H1 (cell line): Measurements from ENCODE around the gene RARA. TPM values are rescaled to one million over a fixed set of nuclear protein-coding genes. Genes with fewer than 3 reads are reported as not detected.

Experiments
- CTCF ChIA-PET: fragments of 300-600 bp; sonication (Branson Sonifier 250); formaldehyde crosslinking; loops from one replicate; lab custom pipeline; 2021; ENCODE audit not compliant: partially characterized antibody; lab: Charles Lee
- POLR2A ChIA-PET: fragments of 300-600 bp; sonication (Branson Sonifier 250); formaldehyde crosslinking; loops from one replicate; lab custom pipeline; 2021; ENCODE audit warnings: inconsistent platforms; ENCODE audit not compliant: partially characterized antibody; lab: Charles Lee
- DNase-seq, 2 experiments: peaks; one replicate each; pipeline versions ENCODE4 v3.0.0 to v3.0.0-alpha.2; 2010 to 2022; ENCODE audit warnings: low spot score in 2 of 2, low read depth in 1 of 2, mixed read lengths in 1 of 2
- FAIRE-seq: peaks from 2 replicates; lab custom pipeline; 2011; peaks lifted over from hg19 to GRCh38; lab: Jason Lieb, UNC
- H2AFZ ChIP-seq: 2 replicates; pipeline ENCODE4 v1.8.1; 2012; ENCODE audit warnings: low read length, inconsistent platforms
- H2AK5ac ChIP-seq: 2 replicates; pipeline ENCODE4 v1.6.1; 2013; ENCODE audit warnings: low read depth, low read length
- H2BK120ac ChIP-seq: replicated peaks from 2 replicates; pipeline ENCODE3; 2013; ENCODE audit warnings: low read depth, low read length, inconsistent platforms
- H2BK12ac ChIP-seq: 2 replicates; pipeline ENCODE4 v1.6.1; 2013; ENCODE audit warnings: low read depth, low read length
- H2BK15ac ChIP-seq: 2 replicates; pipeline ENCODE4 v1.6.1; 2013; ENCODE audit warnings: low read length
- H2BK20ac ChIP-seq: 2 replicates; pipeline ENCODE4 v1.6.1; 2013; ENCODE audit warnings: low read length
- H2BK5ac ChIP-seq: 2 replicates; pipeline ENCODE4 v1.6.1; 2013; ENCODE audit warnings: low read depth, low read length
- H3K14ac ChIP-seq: 2 replicates; pipeline ENCODE4 v1.6.1; 2013; ENCODE audit warnings: inconsistent platforms; ENCODE audit not compliant: insufficient read length
- H3K18ac ChIP-seq: 2 replicates; pipeline ENCODE4 v1.6.1; 2013; ENCODE audit warnings: low read length; ENCODE audit errors: extremely low read depth
- H3K23ac ChIP-seq: 2 replicates; pipeline ENCODE4 v1.6.1; 2013; ENCODE audit warnings: inconsistent platforms; ENCODE audit not compliant: insufficient read length
- H3K23me2 ChIP-seq: 2 replicates; pipeline ENCODE4 v1.6.1; 2013; ENCODE audit warnings: low read depth, low read length
- H3K27ac ChIP-seq: 2 replicates; pipeline ENCODE4 v1.6.1; 2011; ENCODE audit warnings: low read depth, low read length, inconsistent platforms
- H3K27me3 ChIP-seq, 4 experiments: replicated peaks in 1 of 4; 1 replicate in 1 of 4; 2 replicates in 3 of 4; pipeline versions ENCODE4 v1.6.1 to v1.8.1; 2011 to 2013; ENCODE audit warnings: low read length in 3 of 4, mild to moderate bottlenecking in 3 of 4, inconsistent platforms in 2 of 4, mixed read lengths in 2 of 4, moderate library complexity in 1 of 4; ENCODE audit not compliant: control insufficient read depth in 3 of 4, insufficient read depth in 3 of 4; ENCODE audit errors: extremely low read depth in 1 of 4
- H3K36me3 ChIP-seq, 4 experiments: 2 replicates each; pipeline versions ENCODE4 v1.6.1 to v1.8.1; 2011 to 2013; ENCODE audit warnings: mild to moderate bottlenecking in 4 of 4, low read length in 3 of 4, moderate library complexity in 2 of 4, control low read depth in 1 of 4, inconsistent platforms in 1 of 4; ENCODE audit not compliant: insufficient read depth in 4 of 4, control insufficient read depth in 2 of 4
- H3K4ac ChIP-seq: replicated peaks from 2 replicates; pipeline ENCODE3; 2013; ENCODE audit warnings: low read length, low read depth, mixed read lengths, inconsistent platforms; ENCODE audit not compliant: insufficient read length
- H3K4me1 ChIP-seq, 4 experiments: replicated peaks in 1 of 4; 1 replicate in 1 of 4; 2 replicates in 3 of 4; pipeline versions ENCODE4 v1.6.1 to v1.8.1; 2011 to 2013; ENCODE audit warnings: low read length in 3 of 4, inconsistent platforms in 2 of 4, mixed read lengths in 1 of 4; ENCODE audit not compliant: insufficient read depth in 4 of 4, control insufficient read depth in 3 of 4
- H3K4me2 ChIP-seq, 2 experiments: 2 replicates each; pipeline versions ENCODE4 v1.6.1 to v1.8.1; 2011 to 2013; ENCODE audit warnings: low read depth in 2 of 2, low read length in 2 of 2, control low read depth in 1 of 2, inconsistent platforms in 1 of 2, mild to moderate bottlenecking in 1 of 2; ENCODE audit not compliant: insufficient read depth in 1 of 2
- H3K4me3 ChIP-seq, 4 experiments: fragments of 200-600, 300-600 bp in 1 of 4; sonication (generic), shearing (Covaris generic), sonication (Bioruptor Twin) in 1 of 4; 2 replicates each; pipeline versions ENCODE4 v1.5.1 to v1.8.1; 2011 to 2016; ENCODE audit warnings: low read length in 4 of 4, low read depth in 3 of 4, control low read depth in 2 of 4, inconsistent platforms in 2 of 4, mild to moderate bottlenecking in 2 of 4, mixed read lengths in 1 of 4, moderate library complexity in 1 of 4; ENCODE audit not compliant: insufficient read depth in 2 of 4; ENCODE audit errors: extremely low read depth in 1 of 4
- H3K56ac ChIP-seq: replicated peaks from 2 replicates; pipeline ENCODE3; 2013; ENCODE audit warnings: low read depth, mild to moderate bottlenecking, mixed read lengths, low read length, inconsistent platforms; ENCODE audit not compliant: insufficient read length
- H3K79me1 ChIP-seq: 2 replicates; pipeline ENCODE4 v1.6.1; 2013; ENCODE audit warnings: low read depth, low read length, control low read depth
- H3K79me2 ChIP-seq, 2 experiments: 2 replicates each; pipeline versions ENCODE4 v1.6.1 to v1.8.1; 2012 to 2013; ENCODE audit warnings: low read length in 2 of 2, mild to moderate bottlenecking in 2 of 2, inconsistent platforms in 1 of 2; ENCODE audit not compliant: insufficient read depth in 2 of 2, control insufficient read depth in 1 of 2
- H3K9ac ChIP-seq, 4 experiments: replicated peaks in 1 of 4; 1 replicate in 1 of 4; 2 replicates in 3 of 4; pipeline versions ENCODE4 v1.6.1 to v1.8.1; 2011 to 2013; ENCODE audit warnings: low read depth in 3 of 4, low read length in 3 of 4, control low read depth in 2 of 4, mild to moderate bottlenecking in 2 of 4, moderate library complexity in 2 of 4, inconsistent platforms in 1 of 4; ENCODE audit errors: extremely low read depth in 1 of 4
- H3K9me3 ChIP-seq, 2 experiments: 2 replicates each; pipeline versions ENCODE4 v1.6.1 to v1.8.1; 2012 to 2013; ENCODE audit warnings: mild to moderate bottlenecking in 2 of 2, moderate library complexity in 2 of 2, control low read depth in 1 of 2, inconsistent platforms in 1 of 2, low read depth in 1 of 2, low read length in 1 of 2, mixed read lengths in 1 of 2; ENCODE audit not compliant: insufficient read depth in 2 of 2
- H4K20me1 ChIP-seq, 2 experiments: replicated peaks in 1 of 2; 2 replicates each; pipeline versions ENCODE3 to v1.8.1; 2011 to 2013; ENCODE audit warnings: inconsistent platforms in 2 of 2, low read length in 2 of 2, mild to moderate bottlenecking in 1 of 2; ENCODE audit not compliant: insufficient read depth in 2 of 2, control insufficient read depth in 1 of 2
- H4K5ac ChIP-seq: 2 replicates; pipeline ENCODE4 v1.6.1; 2013; ENCODE audit warnings: low read length, low read depth, mixed read lengths, inconsistent platforms; ENCODE audit not compliant: insufficient read length
- H4K8ac ChIP-seq: 2 replicates; pipeline ENCODE4 v1.8.0; 2013; ENCODE audit warnings: mild to moderate bottlenecking, moderate library complexity, low read length, inconsistent platforms; ENCODE audit not compliant: insufficient read depth; ENCODE audit errors: extremely low read depth
- H4K91ac ChIP-seq: replicated peaks from 2 replicates; pipeline ENCODE3; 2013; ENCODE audit warnings: low read length, mixed read lengths, inconsistent platforms; ENCODE audit not compliant: insufficient read length
- ATF3 ChIP-seq: IDR thresholded peaks from 2 replicates; pipeline ENCODE4 v1.6.1; 2011; ENCODE audit warnings: low read depth, mild to moderate bottlenecking, low read length; ENCODE audit not compliant: insufficient read depth
- EZH2 ChIP-seq: fragments of 200-600 bp; sonication (generic); IDR thresholded peaks from 2 replicates; pipeline ENCODE4 v1.7.1; 2012; ENCODE audit warnings: low read depth, mild to moderate bottlenecking, moderate library complexity, low read length, inconsistent platforms; ENCODE audit not compliant: severe bottlenecking
- HDAC6 ChIP-seq: IDR thresholded peaks from one replicate; pipeline ENCODE4 v1.7.1; 2012; ENCODE audit warnings: low read depth, mild to moderate bottlenecking, inconsistent platforms, low read length, moderate library complexity
- JUN ChIP-seq: IDR thresholded peaks from 2 replicates; pipeline ENCODE4 v1.6.1; 2011; ENCODE audit warnings: low read depth, mild to moderate bottlenecking, improper control_type of control experiment, low read length
- POLR2A ChIP-seq, 2 experiments: IDR thresholded peaks; 1 replicate in 1 of 2; 2 replicates in 1 of 2; pipeline ENCODE4 v1.6.1; 2011; ENCODE audit warnings: low read depth in 2 of 2, low read length in 2 of 2, mild to moderate bottlenecking in 2 of 2; ENCODE audit errors: control extremely low read depth in 1 of 2
- SIN3A ChIP-seq, 2 experiments: IDR thresholded peaks in 1 of 2; conservative IDR thresholded peaks in 1 of 2; 2 replicates each; pipeline ENCODE4 v1.6.1; 2011 to 2012; ENCODE audit warnings: low read length in 2 of 2, improper control_type of control experiment in 1 of 2, low read depth in 1 of 2, mild to moderate bottlenecking in 1 of 2
- SRF ChIP-seq: IDR thresholded peaks from 2 replicates; pipeline ENCODE4 v1.6.1; 2011; ENCODE audit warnings: mild to moderate bottlenecking, low read depth, low read length, moderate library complexity
- WGBS, 2 experiments: shearing (Covaris generic) in 1 of 2; methylation state at CpG; one replicate each; pipeline versions ENCODE4 v1.1.6 to v1.1.7; 2013 to 2015; ENCODE audit warnings: low lambda C conversion rate in 2 of 2, mixed read lengths in 2 of 2, inconsistent platforms in 1 of 2, low coverage in 1 of 2, missing lambda C conversion rate in 1 of 2; ENCODE audit not compliant: insufficient replicate concordance in 2 of 2, insufficient coverage in 1 of 2, insufficient read length in 1 of 2; ENCODE audit errors: extremely low coverage in 1 of 2, missing lambda C conversion rate in 1 of 2; 5-methylcytosine and 5-hydroxymethylcytosine counted together
- polyA plus RNA-seq, 7 experiments: library from polyadenylated mRNA; depleted of rRNA in 3 of 7; stranded (reverse) in 5 of 7; unstranded in 2 of 7; fragments of >200 nt in 5 of 7; fragments of 200-250 nt in 2 of 7; gene quantifications; 1 replicate in 5 of 7; 2 replicates in 1 of 7; 4 replicates in 1 of 7; pipeline versions ENCODE4 v1.2.1 to v1.2.3, GENCODE V29; 2011 to 2013; ENCODE audit warnings: missing spikeins in 2 of 7, mixed read lengths in 2 of 7
- total RNA-seq: library from RNA; stranded (reverse); fragmentation: NEBNext Ultra II Directional; extraction: Animal tissue kit (Norgen Biotek cat#: 25700); gene quantifications from 2 replicates; pipeline ENCODE4 v1.2.1, GENCODE V29; 2021

RARA gene
- total and polyA plus RNA-seq, 2 of the 8 experiments (the other 6 are each of a cell fraction or from before 2014, with no cell fraction given) = 4.4 to 16.5 TPM

GRCh38 chr17:40333781-40334448 lies 24.9 kb downstream of the RARA start:
- CTCF ChIA-PET = interaction anchor here (0.8 to 39.2 kb wide), 6 partner anchors 9 to 28 kb away, joined by 3 to 1198 read pairs (median 4); partner anchors contain the start of genes GJD3 and RARA

More at GRCh38 chr17:40333781-40334448, 24.9 kb downstream of the RARA start:
- Histone ChIP-seq H3K23ac (no peak overlapping the region), H2AK5ac (no peak overlapping the region), H4K91ac (no peak overlapping the region), H3K27me3 (peaks cover 2 to 24% (median 10%) of the 10 kb centered on the region in 4 experiments; a peak in 6 of 7 replicates), H2BK20ac (no peak overlapping the region), H3K4me2 (no peak overlapping the region), H3K4ac (no peak overlapping the region), H3K56ac (no peak overlapping the region), H4K5ac (no peak overlapping the region), H3K4me1 (peaks cover 0 to 4% (median 1%) of the 10 kb centered on the region in 4 experiments; a peak in 3 of 7 replicates), H2BK120ac (no peak overlapping the region), H3K79me1 (peaks cover 7% of the 10 kb centered on the region; the same call in 1 of the 2 replicates), H3K36me3 (no peaks in the 10 kb centered on the region), H3K9me3 (no peaks in the 10 kb centered on the region), H3K18ac (no peak overlapping the region), H3K9ac (no peak overlapping the region), H3K14ac (no peak overlapping the region), H2BK12ac (no peak overlapping the region), H3K23me2 (no peaks in the 10 kb centered on the region), H2BK15ac (no peak overlapping the region), H3K27ac (no peak overlapping the region), H2AFZ (no peak overlapping the region), H4K8ac (no peak overlapping the region), H2BK5ac (no peak overlapping the region), H3K4me3 (no peak overlapping the region), H3K79me2 (no peaks in the 10 kb centered on the region), H4K20me1 (peaks cover 15 to 16% of the 10 kb centered on the region in 2 experiments)
- FAIRE-seq = no peak
- 94% methylated on average over 4 of the region's 4 CpGs; no CpG with 5 or more reads in 1 of the 2 experiments for WGBS, 2 experiments
- no peak for DNase-seq
- POLR2A ChIA-PET = interaction anchor here (0.7 to 1.6 kb wide), 9 partner anchors 11 to 76 kb away, joined by 3 to 9 read pairs (median 3); no protein-coding TSS in a partner anchor
- TF ChIP-seq SIN3A (conservative IDR thresholded peaks at IDR 0.05 in 1 of 2, IDR thresholded peaks at IDR 0.05 in 1 of 2; ENCODE audit: low read depth in 1 of 2, low read length in 2 of 2) (no peak), JUN (no peak), POLR2A (IDR thresholded peaks at IDR 0.05; ENCODE audit: control extremely low read depth in 1 of 2, low read depth in 2 of 2, low read length in 2 of 2) (no peak), EZH2 (no peak), ATF3 (no peak), SRF (no peak), HDAC6 (no peak)
